ENCODE measurements around the gene TIMM44.
A peak's percentile ranks its signal among the peaks of the same experiment; 100 is the strongest.
"Not testable (repeated sequence)": the region's sequence is repeated elsewhere in the genome, so short reads cannot be mapped to it uniquely, and the experiment has no call there.

TIMM44 gene

GRCh38 chr19:7962644-7963268 lies 19.3 kb upstream of the TIMM44 start:
- no peak for TF ChIP-seq CTCF (IDR thresholded peaks at IDR 0.05; ENCODE audit: low read depth, low read length)
- H3K4me3 ChIP-seq (replicated peaks in 1 of 2; ENCODE audit: low read depth in 2 of 2, low read length in 2 of 2), result no peak overlapping the region
- DNase-seq (ENCODE audit: low read depth in 2 of 2), result no peak

DNA sequence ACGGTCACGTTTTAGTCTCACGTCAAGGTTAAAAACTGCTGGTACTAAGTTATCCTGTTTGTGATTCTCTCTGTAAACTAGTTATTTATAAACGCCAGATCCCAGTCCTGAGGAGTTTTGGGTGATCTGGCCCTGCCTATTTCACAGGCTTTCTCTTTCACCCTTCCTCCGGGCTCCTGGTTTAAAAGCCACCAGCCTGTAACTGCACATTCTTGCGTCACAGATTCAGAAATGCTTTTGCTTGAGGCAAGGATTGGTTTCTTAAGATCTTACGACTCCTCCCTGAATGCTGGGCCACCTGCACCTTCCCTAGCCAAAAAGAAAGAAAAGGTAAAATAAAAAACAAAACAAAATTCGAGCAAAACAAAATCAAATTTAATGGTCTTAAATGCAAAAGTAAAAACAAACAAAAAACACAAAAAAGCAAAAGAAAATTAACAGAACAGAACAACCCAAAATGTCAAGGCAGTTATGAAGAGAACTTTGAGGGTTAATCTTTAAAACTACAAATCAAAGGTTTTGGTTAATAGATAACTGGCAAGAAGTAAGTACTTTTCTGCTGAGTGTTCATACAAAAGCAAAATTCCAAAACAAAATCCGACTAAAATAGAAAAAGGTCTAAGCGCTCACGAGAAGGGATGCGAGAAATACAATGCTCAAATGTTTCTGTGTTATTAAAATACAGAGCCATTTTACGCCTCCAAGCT lies 18.6 kb upstream of the TIMM44 start:
- no peak overlapping the region for H3K4me3 ChIP-seq (replicated peaks in 1 of 2; ENCODE audit: low read depth in 2 of 2, low read length in 2 of 2)
- DNase-seq (ENCODE audit: low read depth in 2 of 2), result no peak
- no peak for TF ChIP-seq CTCF (IDR thresholded peaks at IDR 0.05; ENCODE audit: low read depth, low read length)

GRCh38 chr19:7961082-7961481 lies 17.6 kb upstream of the TIMM44 start:
- DNase-seq (ENCODE audit: low read depth in 2 of 2), result not testable (repeated sequence)

DNA sequence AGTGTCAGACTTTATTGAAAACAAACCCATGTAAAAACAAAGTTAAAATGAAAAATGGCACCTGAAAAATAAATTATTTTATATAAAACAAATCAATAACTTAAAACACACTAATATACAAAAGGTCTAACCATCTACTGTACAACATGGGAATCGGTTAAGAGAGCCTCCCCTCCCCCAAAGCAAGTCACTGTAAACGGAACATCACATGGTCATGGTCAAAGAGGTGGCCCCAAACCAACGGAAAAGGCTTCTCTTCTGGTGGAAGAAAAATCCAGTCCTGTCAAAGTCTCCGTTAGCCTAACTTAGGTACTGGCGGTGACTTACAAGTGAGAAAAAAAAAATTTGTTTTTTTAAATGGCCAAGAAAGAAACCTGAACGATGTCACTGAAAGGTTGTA lies 15.7 kb upstream of the TIMM44 start:
- H3K4me3 ChIP-seq (replicated peaks in 1 of 2; ENCODE audit: low read depth in 2 of 2, low read length in 2 of 2), result no peak overlapping the region
- no peak for DNase-seq (ENCODE audit: low read depth in 2 of 2)
- no peak for TF ChIP-seq CTCF (IDR thresholded peaks at IDR 0.05; ENCODE audit: low read depth, low read length)

More at GRCh38 chr19:7961082-7961481, 17.6 kb upstream of the TIMM44 start:
- H3K4me3 ChIP-seq (replicated peaks in 1 of 2; ENCODE audit: low read depth in 2 of 2, low read length in 2 of 2), result not testable (repeated sequence)

DNA sequence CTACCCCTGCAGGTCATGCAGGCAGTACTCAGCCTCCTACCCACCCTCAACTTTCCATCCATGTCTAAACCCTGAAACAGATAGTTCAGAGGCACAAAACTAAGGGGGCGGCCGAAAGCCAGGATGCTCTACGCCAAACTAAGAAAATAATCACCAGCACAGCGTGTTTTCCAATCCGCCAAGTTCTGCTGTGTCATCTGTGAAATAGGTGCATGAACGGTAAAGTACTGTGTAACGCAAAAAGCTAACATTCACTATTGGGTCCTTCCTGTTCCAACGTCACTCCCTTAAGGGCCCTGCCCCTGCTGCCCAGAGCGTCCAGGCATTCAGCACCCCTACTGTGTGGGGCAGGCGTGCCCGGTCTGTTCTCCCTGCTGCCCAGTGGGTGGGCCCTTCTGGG lies 12.2 kb upstream of the TIMM44 start:
- no peak for DNase-seq (ENCODE audit: low read depth in 2 of 2)
- no peak for TF ChIP-seq CTCF (IDR thresholded peaks at IDR 0.05; ENCODE audit: low read depth, low read length)
- no peak overlapping the region for H3K4me3 ChIP-seq (replicated peaks in 1 of 2; ENCODE audit: low read depth in 2 of 2, low read length in 2 of 2)

- no peak overlapping the region for H3K4me3 ChIP-seq (replicated peaks in 1 of 2; ENCODE audit: low read depth in 2 of 2, low read length in 2 of 2)
- no peak for DNase-seq (ENCODE audit: low read depth in 2 of 2)
- TF ChIP-seq CTCF (IDR thresholded peaks at IDR 0.05; ENCODE audit: low read depth, low read length), result no peak
Observed at GRCh38 chr19:7953576-7953975, 10.1 kb upstream of the TIMM44 start.

- no peak for TF ChIP-seq CTCF (IDR thresholded peaks at IDR 0.05; ENCODE audit: low read depth, low read length)
- H3K4me3 ChIP-seq (replicated peaks in 1 of 2; ENCODE audit: low read depth in 2 of 2, low read length in 2 of 2), result no peak overlapping the region
- DNase-seq (ENCODE audit: low read depth in 2 of 2), result peak; percentile 50 to 66
Observed at GRCh38 chr19:7953060-7953459, 9.6 kb upstream of the TIMM44 start.
